RWPE2 (cell line): ENCODE results near the gene USP6NL.
A peak's percentile ranks its signal among the peaks of the same experiment; 100 is the strongest.

Experiments used
- ATAC-seq: fragments of 200-7000 bp; cut with Tn5 transposase; 3 replicates; pipeline ENCODE4 v1.9.1; 2021; ENCODE audit warnings: low read depth
- DNase-seq: peaks from one replicate; pipeline ENCODE4 v3.0.0-alpha.2; 2020; ENCODE audit warnings: low spot score
- H3K27ac ChIP-seq: fragments of 450-650 bp; 2 replicates; pipeline ENCODE4 v1.5.1; 2017; ENCODE audit warnings: mild to moderate bottlenecking; ENCODE audit not compliant: poor library complexity, severe bottlenecking
- H3K27me3 ChIP-seq: fragments of 250-450 bp; sonication (Bioruptor Pico); 2 replicates; pipeline ENCODE4 v1.5.1; 2021; ENCODE audit warnings: mild to moderate bottlenecking, moderate library complexity; ENCODE audit not compliant: insufficient read depth, poor library complexity, severe bottlenecking
- H3K36me3 ChIP-seq: fragments of 250-450 bp; sonication (Bioruptor Pico); 2 replicates; pipeline ENCODE4 v1.5.1; 2020; ENCODE audit warnings: low read depth, mild to moderate bottlenecking, moderate library complexity
- H3K4me1 ChIP-seq: fragments of 250-450 bp; sonication (Bioruptor Pico); 2 replicates; pipeline ENCODE4 v1.5.1; 2021; ENCODE audit warnings: mild to moderate bottlenecking, moderate library complexity; ENCODE audit not compliant: insufficient read depth, poor library complexity, severe bottlenecking
- H3K4me3 ChIP-seq: fragments of 250-450 bp; sonication (Bioruptor Pico); 2 replicates; pipeline ENCODE4 v1.5.1; 2021; ENCODE audit warnings: mild to moderate bottlenecking, moderate library complexity; ENCODE audit not compliant: severe bottlenecking
- H3K9me3 ChIP-seq: fragments of 250-450 bp; sonication (Bioruptor Pico); 2 replicates; pipeline ENCODE4 v1.5.1; 2021; ENCODE audit warnings: mild to moderate bottlenecking, moderate library complexity; ENCODE audit not compliant: severe bottlenecking
- TF ChIP-seq, protein P1 (sequence below): fragments of 450-650 bp; IDR thresholded peaks from one replicate; pipeline ENCODE4 v1.5.1; 2017; ENCODE audit warnings: mild to moderate bottlenecking, moderate library complexity; ENCODE audit not compliant: poor library complexity, severe bottlenecking

USP6NL gene

DNA sequence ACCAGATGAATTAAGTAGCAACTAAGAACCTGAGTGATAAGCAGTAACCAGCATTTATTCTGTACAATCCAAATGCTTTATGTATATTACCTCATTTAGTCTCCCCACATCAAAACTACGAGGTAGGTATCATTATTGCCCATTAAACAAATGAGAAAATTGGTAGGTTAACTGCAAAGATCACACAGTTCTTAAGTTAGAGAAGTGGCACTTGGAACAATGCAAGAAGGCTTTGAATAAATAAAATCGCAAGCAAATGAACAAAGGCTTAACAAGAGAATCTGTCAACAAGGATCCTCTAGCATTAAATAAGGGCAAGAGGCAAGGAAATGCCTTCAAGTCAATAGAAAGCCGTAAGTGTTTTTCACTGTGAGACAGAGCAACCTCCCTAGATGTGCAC lies 70.2 kb downstream of the USP6NL start:
- ATAC-seq (no peak), DNase-seq (no peak)
- Histone ChIP-seq H3K27ac (no peak overlapping the region), H3K27me3 (no peaks in the 10 kb centered on the region), H3K36me3 (no peaks in the 10 kb centered on the region), H3K4me3 (no peak overlapping the region), H3K4me1 (peaks cover 14% of the 10 kb centered on the region), H3K9me3 (no peaks in the 10 kb centered on the region)
- TF ChIP-seq, protein P1, sequence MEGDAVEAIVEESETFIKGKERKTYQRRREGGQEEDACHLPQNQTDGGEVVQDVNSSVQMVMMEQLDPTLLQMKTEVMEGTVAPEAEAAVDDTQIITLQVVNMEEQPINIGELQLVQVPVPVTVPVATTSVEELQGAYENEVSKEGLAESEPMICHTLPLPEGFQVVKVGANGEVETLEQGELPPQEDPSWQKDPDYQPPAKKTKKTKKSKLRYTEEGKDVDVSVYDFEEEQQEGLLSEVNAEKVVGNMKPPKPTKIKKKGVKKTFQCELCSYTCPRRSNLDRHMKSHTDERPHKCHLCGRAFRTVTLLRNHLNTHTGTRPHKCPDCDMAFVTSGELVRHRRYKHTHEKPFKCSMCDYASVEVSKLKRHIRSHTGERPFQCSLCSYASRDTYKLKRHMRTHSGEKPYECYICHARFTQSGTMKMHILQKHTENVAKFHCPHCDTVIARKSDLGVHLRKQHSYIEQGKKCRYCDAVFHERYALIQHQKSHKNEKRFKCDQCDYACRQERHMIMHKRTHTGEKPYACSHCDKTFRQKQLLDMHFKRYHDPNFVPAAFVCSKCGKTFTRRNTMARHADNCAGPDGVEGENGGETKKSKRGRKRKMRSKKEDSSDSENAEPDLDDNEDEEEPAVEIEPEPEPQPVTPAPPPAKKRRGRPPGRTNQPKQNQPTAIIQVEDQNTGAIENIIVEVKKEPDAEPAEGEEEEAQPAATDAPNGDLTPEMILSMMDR, result no peak

DNA sequence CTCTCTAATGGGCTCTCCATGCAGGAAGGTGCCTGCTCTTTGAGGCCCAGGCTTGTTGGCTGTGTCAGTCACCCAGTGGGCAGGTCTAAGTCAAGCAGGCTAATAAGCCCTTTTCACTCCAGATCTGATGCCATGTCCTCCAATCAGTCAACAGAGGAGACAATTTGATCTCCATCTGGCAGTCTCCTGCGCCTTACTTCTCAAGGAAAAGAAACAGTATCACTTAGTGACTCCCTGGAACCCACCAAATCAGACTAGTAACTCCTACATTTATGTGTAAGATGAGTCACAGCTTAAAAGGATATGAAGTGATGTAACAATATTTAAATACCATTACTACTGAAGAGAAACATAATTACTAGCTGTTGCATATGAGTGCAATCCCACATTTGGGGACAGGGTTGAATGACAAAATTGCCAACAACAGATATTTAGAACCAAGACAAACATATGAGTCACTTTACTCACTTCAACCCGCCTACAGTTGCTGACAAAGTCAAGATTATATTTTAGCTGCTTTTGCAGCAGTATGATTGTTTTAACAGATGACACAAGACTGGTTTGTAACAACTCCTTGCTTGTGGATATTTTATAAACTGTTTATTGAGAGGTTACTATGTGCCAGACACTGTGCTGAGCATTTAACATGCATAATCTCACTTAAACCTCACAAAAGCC lies 72.1 kb downstream of the USP6NL start:
- TF ChIP-seq, protein P1, result no peak
- no peaks in the 10 kb centered on the region for H3K27me3 ChIP-seq
- DNase-seq (no peak), ATAC-seq (peak; percentile 72)
- no peaks in the 10 kb centered on the region for H3K36me3 ChIP-seq
- H3K27ac ChIP-seq, result no peak overlapping the region
- peaks cover 14% of the 10 kb centered on the region for H3K4me1 ChIP-seq
- no peaks in the 10 kb centered on the region for H3K9me3 ChIP-seq
- H3K4me3 ChIP-seq, result no peak overlapping the region

DNA sequence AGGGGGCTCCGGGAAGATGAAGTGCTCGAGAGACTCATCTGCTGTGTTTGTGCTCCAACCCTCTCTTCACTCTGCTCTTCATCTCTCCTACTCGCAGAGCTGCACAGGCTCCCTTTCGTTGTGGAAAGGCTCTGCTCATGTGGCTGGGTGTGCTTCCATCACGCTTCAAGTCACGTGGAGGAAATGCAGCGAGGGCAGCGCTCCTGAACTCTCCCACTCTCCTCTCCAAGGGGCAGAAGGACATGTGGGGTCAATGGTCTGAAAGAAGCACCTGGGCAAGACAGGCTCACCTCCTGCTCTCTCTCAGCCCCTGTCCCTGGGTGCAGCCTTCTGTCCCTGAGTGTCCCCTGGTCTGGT lies 72.6 kb downstream of the USP6NL start:
- no peak overlapping the region for H3K27ac ChIP-seq
- ATAC-seq (no peak; the same call in 2 of the 3 replicates), DNase-seq (no peak)
- no peaks in the 10 kb centered on the region for H3K36me3 ChIP-seq
- TF ChIP-seq, protein P1, result no peak
- no peak overlapping the region for H3K4me3 ChIP-seq
- H3K27me3 ChIP-seq, result no peaks in the 10 kb centered on the region
- H3K4me1 ChIP-seq, result peaks cover 14% of the 10 kb centered on the region
- no peaks in the 10 kb centered on the region for H3K9me3 ChIP-seq

DNA sequence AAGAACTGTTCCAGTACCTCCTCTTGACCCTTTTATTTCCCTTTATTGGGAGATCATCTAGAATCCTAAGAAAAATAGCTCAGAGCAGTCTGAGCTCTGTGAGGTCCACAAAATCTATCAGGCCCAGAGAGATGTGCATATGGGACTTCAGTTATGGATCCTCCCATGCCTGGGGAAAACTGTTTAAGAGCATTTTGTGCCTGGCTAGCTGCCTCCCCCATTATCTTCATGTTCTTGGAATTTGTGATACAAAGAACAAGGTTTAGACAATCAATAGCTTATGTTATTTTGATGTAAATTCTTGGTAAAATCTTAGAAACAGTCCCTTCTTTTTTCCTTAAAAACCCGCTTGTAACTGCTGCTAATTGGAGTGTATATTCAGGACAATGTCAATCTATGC lies 75.2 kb downstream of the USP6NL start:
- no peaks in the 10 kb centered on the region for H3K9me3 ChIP-seq
- H3K27ac ChIP-seq, result no peak overlapping the region
- peaks cover 14% of the 10 kb centered on the region for H3K4me1 ChIP-seq
- no peak overlapping the region for H3K4me3 ChIP-seq
- ATAC-seq, result no peak
- no peaks in the 10 kb centered on the region for H3K36me3 ChIP-seq
- H3K27me3 ChIP-seq, result no peaks in the 10 kb centered on the region
- DNase-seq, result no peak
- TF ChIP-seq, protein P1, result no peak

DNA sequence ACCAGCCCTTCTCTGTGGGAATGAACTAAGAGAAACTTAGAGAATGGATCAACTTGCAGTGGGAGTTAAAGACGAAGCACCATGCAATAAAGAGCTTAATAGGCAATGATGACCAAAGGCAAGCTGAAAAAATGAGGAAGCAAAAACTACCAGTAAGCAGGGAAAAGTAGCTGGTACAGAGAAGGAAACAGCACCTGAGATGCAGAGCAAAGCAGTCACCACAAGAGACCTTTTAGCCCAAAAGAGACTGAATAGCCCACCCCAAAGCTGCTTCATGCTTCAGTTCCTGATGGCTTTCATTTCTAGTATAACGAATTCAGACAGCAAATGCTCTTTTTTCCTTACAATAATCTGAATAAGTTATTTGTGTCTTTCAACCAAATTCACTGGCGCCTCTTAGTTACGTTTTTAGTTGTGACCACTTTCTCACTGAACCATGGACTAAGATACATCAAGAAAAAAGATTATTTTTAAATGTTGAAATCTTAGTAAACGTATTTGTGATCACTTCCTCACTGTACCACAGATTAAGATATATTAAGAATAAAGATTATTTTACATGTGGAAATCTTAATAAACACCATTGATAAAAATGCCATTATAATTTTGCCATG lies 76.0 kb downstream of the USP6NL start:
- Histone ChIP-seq H3K27ac (no peak overlapping the region), H3K4me1 (peaks cover 14% of the 10 kb centered on the region), H3K4me3 (no peak overlapping the region), H3K9me3 (no peaks in the 10 kb centered on the region), H3K36me3 (no peaks in the 10 kb centered on the region), H3K27me3 (no peaks in the 10 kb centered on the region)
- DNase-seq (no peak), ATAC-seq (no peak)
- TF ChIP-seq, protein P1, result no peak
